NCI-H1417 treated with DMSO at 0.1 percent for 48 hours (cell line): ENCODE results near the gene SLC9A2.

Source experiments
- DNase-seq: peaks from one replicate; lab custom pipeline; 2025; lab: John Stamatoyannopoulos, UW

Gene SLC9A2

GRCh38 chr2:102619414-102620319, at the start of gene SLC9A2:
TSS of gene SLC9A2 (plus strand) at chr2:102619553. CDS start at chr2:102619849, 296 bp downstream.
- no peak for DNase-seq

- no peak for DNase-seq
Observed at GRCh38 chr2:102575888-102576287, 43.5 kb upstream of the SLC9A2 start.

GRCh38 chr2:102578376-102578775, 41.0 kb upstream of the SLC9A2 start:
- DNase-seq, result no peak

GRCh38 chr2:102581911-102582310, 37.4 kb upstream of the SLC9A2 start:
- DNase-seq, result no peak

- DNase-seq, result no peak
Observed at GRCh38 chr2:102582845-102583244, 36.5 kb upstream of the SLC9A2 start.

- DNase-seq, result no peak
Observed at GRCh38 chr2:102585847-102586404, 33.4 kb upstream of the SLC9A2 start.

- no peak for DNase-seq
Observed at GRCh38 chr2:102588213-102588939, 31.0 kb upstream of the SLC9A2 start.

- DNase-seq, result no peak
Observed at GRCh38 chr2:102589444-102589843, 29.9 kb upstream of the SLC9A2 start.

- DNase-seq, result no peak
Observed at GRCh38 chr2:102591491-102592045, 27.8 kb upstream of the SLC9A2 start.

GRCh38 chr2:102592601-102593000, 26.8 kb upstream of the SLC9A2 start:
- no peak for DNase-seq

GRCh38 chr2:102593516-102593915, 25.8 kb upstream of the SLC9A2 start:
- DNase-seq, result no peak

- DNase-seq, result no peak
Observed at GRCh38 chr2:102594445-102595016, 24.8 kb upstream of the SLC9A2 start.

GRCh38 chr2:102597788-102598187, 21.6 kb upstream of the SLC9A2 start:
- no peak for DNase-seq

GRCh38 chr2:102599486-102599885, 19.9 kb upstream of the SLC9A2 start:
- DNase-seq, result no peak

- no peak for DNase-seq
Observed at GRCh38 chr2:102601730-102602129, 17.6 kb upstream of the SLC9A2 start.

GRCh38 chr2:102603904-102604303, 15.4 kb upstream of the SLC9A2 start:
- DNase-seq, result no peak

GRCh38 chr2:102604769-102605168, 14.6 kb upstream of the SLC9A2 start:
- DNase-seq, result no peak

GRCh38 chr2:102606353-102606752, 13.0 kb upstream of the SLC9A2 start:
- DNase-seq, result no peak

- no peak for DNase-seq
Observed at GRCh38 chr2:102615620-102616436, 3.5 kb upstream of the SLC9A2 start.

GRCh38 chr2:102618452-102619413, 620 bp upstream of the SLC9A2 start:
- no peak for DNase-seq
